GM19043 (cell line): Measurements from ENCODE around the gene WWOX.

Source experiments
- ATAC-seq: cut with Tn5 transposase; IDR thresholded peaks from one replicate; pipeline ENCODE4 v1.9.1; 2021; ENCODE audit warnings: low read depth; ENCODE audit not compliant: unreplicated experiment

WWOX gene

GRCh38 chr16:78102865-78103264 is 3.4 kb downstream of the WWOX start:
- no peak for ATAC-seq

- ATAC-seq: no peak
Measured at GRCh38 chr16:78105517-78105916, 6.1 kb downstream of the WWOX start.

- ATAC-seq: no peak
Measured at GRCh38 chr16:78106686-78107085, 7.2 kb downstream of the WWOX start.

- no peak for ATAC-seq
Measured at GRCh38 chr16:78108451-78108850, 9.0 kb downstream of the WWOX start.

GRCh38 chr16:78113258-78113657 is 13.8 kb downstream of the WWOX start:
- no peak for ATAC-seq

GRCh38 chr16:78115659-78116058 is 16.2 kb downstream of the WWOX start:
- no peak for ATAC-seq

- no peak for ATAC-seq
Measured at GRCh38 chr16:78116946-78117345, 17.5 kb downstream of the WWOX start.

GRCh38 chr16:78117391-78117790 is 17.9 kb downstream of the WWOX start:
- ATAC-seq: no peak

- ATAC-seq: no peak
Measured at GRCh38 chr16:78118469-78119025, 19.1 kb downstream of the WWOX start.

GRCh38 chr16:78122774-78123315 is 23.4 kb downstream of the WWOX start:
- peak; percentile 84 for ATAC-seq

- ATAC-seq: no peak
Measured at GRCh38 chr16:78125112-78125844, 25.8 kb downstream of the WWOX start.

- ATAC-seq: no peak
Measured at GRCh38 chr16:78126662-78127061, 27.2 kb downstream of the WWOX start.

- no peak for ATAC-seq
Measured at GRCh38 chr16:78127130-78127529, 27.7 kb downstream of the WWOX start.

GRCh38 chr16:78128913-78129312 is 29.5 kb downstream of the WWOX start:
- ATAC-seq: no peak

GRCh38 chr16:78129349-78129748 is 29.9 kb downstream of the WWOX start:
- ATAC-seq: no peak

GRCh38 chr16:78130083-78130608 is 30.7 kb downstream of the WWOX start:
- no peak for ATAC-seq

- ATAC-seq: no peak
Measured at GRCh38 chr16:78130950-78131349, 31.5 kb downstream of the WWOX start.

GRCh38 chr16:78133919-78134318 is 34.5 kb downstream of the WWOX start:
- no peak for ATAC-seq

GRCh38 chr16:78134944-78135619 is 35.6 kb downstream of the WWOX start:
- ATAC-seq: no peak

- no peak for ATAC-seq
Measured at GRCh38 chr16:78137179-78137578, 37.7 kb downstream of the WWOX start.
